Putamen (tissue), 1 donor: ENCODE data around the gene CAPS.
"Not testable (repeated sequence)": the region's sequence is repeated elsewhere in the genome, so short reads cannot be mapped to it uniquely, and the experiment has no call there.

Experiments
- DNase-seq: peaks from one replicate; pipeline ENCODE4 v3.0.0-alpha.2; 2016; ENCODE audit warnings: low spot score

Gene CAPS

DNA sequence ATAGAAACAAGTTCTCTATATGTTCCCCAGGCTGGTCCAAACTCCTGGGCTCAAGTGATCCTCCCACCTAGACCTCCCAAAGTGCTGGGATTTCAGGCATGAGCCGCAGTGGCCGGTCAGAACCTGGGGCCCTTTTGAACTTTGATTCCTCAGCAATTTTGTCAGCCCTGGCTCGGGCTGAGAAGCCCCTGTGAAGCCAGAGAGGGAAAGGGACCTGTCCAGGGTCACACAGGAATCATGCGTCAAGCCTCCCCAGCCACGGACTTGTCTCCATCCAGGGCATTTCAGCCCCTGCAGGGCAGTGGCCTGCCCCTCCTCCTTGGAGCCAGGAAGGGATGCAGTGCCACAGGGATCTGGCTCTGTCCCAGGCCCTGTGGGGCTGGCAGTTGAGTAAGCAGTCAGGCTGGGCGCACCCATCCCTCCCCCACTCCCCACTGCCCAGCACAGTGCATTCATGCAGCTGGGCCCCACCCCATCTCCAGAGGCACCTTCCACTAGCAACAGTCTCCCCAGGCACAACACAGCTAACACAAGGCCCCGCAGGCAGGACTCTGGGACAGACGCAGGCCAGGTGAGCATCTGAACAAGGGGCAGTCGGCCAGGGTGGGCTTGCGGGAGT lies at the start of gene CAPS:
Gene CAPS (plus strand): TSS at position 516 of the 619 bp plus-strand sequence. CDS start 153 bp downstream, outside the sequence.
- DNase-seq: no peak

- no peak for DNase-seq
Measured at GRCh38 chr19:5864725-5865486, 49.1 kb upstream of the CAPS start.

GRCh38 chr19:5865772-5866171 lies 48.3 kb upstream of the CAPS start:
- no peak for DNase-seq

GRCh38 chr19:5867201-5868136 lies 46.6 kb upstream of the CAPS start:
- no peak for DNase-seq

GRCh38 chr19:5870986-5871394 lies 43.1 kb upstream of the CAPS start:
- no peak for DNase-seq

GRCh38 chr19:5873617-5874199 lies 40.3 kb upstream of the CAPS start:
- no peak for DNase-seq

- DNase-seq: not testable (repeated sequence)
Measured at GRCh38 chr19:5874496-5874895, 39.6 kb upstream of the CAPS start.

DNA sequence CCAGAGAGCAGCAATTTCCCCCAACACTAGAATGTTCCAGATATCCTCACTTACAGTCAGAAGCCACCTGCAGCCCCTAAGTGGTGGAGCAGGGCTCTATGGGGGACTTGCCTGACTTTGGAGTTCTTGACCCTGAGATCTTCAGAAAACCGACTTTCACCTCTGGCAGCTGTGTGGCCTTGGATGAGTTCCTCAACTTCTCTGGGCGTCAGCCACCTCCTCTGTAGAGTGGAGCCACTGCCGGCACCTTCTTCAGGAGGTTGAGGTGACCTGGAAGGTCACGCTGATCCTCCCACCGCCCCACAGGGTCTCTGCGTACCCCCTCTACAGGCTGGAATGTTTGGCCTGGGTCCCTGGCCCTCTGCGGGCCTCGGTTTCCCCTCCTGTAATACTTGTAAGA lies 36.6 kb upstream of the CAPS start:
- DNase-seq: no peak

GRCh38 chr19:5877882-5878281 lies 36.2 kb upstream of the CAPS start:
- DNase-seq: no peak

DNA sequence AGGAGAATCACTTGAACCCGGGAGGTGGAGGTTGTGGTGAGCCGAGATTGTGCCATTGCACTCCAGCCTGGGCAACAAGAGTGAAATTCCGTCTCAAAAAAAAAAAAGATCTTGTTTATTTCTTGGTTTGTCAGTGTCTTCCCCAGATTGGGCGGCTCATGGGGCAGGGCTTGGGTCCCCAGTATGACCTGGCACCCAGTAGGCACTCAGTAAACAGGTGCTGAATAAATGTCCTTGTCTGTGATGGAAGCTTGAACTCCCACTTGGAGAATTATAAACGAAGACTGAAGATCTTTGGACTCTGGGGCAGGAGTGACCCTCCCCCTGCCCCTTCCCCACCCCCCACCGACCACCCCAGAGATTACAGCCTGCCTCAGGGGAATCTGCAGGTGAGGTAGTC lies 33.9 kb upstream of the CAPS start:
- no peak for DNase-seq

- DNase-seq: no peak
Measured at GRCh38 chr19:5880604-5881078, 33.4 kb upstream of the CAPS start.

GRCh38 chr19:5881543-5882299 lies 32.3 kb upstream of the CAPS start:
- DNase-seq: no peak

DNA sequence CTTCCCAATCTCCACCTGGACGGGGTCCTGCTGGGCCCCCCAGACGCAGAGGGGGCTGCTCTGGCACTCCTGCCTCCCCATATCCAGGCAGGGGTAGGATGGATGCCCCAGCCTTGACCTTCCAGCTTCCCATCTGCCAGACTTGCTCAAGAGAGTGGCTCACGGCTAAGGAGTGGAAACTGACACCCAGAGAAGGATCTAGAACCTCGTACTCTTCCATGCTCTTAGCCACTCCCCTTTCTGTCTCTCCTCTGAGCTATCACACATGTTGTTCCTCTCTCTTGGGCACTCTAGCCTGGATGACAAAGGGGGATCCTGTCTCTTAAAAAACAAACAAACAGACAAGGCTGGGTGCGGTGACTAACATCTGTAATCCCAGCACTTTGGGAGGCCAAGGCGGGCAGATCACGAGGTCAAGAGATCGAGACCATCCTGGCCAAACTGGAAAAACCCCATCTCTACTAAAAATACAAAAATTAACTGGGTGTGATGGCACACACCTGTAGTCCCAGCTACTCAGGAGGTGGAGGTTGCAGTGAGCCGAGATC lies 31.6 kb upstream of the CAPS start:
- DNase-seq: no peak

DNA sequence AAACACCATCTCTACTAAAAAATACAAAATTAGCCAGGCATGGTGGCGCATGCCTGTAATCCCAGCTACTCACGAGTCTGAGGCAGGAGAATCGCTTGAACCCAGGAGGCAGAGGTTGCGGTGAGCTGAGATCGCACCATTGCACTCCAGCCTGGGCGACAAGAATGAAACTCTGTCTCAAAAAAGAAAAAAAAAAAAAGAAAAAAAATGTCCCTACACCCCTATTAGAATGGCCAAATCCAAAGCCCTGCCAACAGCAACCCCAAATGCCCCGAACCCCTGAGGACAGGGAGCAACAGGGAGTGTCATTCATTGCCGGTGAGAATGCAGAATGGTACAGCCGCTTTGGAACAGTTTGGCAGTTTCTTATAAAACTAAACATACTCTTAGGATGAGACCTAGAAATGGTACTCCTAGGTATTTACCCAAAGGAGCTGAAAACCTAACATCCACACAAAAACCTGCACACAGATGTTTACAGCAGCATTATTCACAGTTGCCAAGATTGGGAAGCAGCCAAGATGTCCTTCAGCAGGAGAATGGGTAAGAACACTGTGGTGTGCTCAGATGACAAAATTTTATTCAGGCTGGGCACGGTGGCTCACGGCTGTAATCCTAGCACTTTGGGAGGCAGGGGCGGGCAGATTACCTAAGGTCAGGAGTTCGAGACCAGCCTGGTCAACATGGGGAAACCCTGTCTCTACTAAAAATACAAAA lies 30.7 kb upstream of the CAPS start:
- DNase-seq: not testable (repeated sequence)

DNA sequence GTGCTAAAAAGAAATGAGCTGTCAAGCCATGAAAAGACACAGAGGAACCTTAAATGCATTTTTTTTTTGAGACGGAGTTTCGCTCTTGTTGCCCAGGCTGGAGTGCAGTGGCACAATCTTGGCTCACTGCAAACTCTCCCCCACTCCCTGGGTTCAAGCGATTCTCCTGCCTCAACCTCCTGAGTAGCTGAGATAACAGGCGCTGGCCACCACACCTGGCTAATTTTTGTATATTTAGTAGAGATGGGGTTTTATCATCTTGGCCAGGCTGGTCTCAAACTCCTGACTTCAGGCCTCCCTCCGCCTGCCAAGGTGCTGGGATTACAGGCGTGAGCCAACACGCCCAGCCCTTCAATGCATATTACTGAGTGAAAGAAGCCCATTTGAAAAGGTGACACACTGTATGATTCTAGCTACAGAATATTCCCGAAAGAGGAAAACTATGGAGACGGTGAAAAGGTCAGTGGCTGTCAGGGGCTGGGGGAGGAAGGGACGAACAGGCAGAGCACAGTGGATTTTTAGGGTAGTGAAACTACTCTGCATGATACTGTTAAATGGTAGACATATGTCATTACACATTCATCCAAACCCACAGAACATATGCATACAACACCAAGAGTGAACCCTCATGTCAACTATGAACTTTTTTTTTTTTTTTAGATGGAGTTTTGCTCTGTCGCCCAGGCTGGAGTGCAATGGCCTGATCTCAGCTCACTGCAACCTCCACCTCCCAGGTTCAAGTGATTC lies 29.8 kb upstream of the CAPS start:
- DNase-seq: not testable (repeated sequence)

DNA sequence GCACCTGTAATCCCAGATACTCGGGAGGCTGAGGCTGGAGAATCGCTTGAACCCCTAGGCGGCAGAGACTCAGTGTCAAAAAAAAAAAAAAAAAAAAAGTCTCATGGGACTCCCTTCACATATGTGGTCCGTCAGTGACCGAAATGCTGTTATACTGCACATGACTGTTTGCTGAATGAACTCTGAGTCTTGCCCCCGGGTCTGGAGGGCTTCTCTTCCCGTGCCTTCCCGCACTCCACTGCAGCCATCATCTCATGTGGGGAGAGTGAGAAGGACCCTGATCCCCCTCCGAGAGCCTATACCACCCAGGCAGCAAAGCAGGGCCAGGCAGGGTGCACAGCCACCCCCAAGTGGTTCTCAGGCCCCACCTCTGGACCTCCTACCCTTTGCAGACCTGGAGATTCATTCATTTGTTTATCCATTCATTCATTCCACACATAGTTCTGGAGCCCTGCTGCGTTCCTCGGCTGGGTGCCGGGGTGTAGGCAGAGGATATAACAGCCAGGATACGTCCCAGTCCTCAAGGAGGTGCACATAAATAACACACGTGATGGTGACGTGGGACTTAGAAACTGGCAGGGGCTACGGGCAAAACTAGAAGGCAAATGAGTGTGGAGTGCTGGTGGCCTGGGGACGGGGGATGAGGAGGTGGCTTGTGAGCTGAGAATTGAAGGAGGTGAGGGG lies 24.6 kb upstream of the CAPS start:
- DNase-seq: no peak

GRCh38 chr19:5890099-5890498 lies 24.0 kb upstream of the CAPS start:
- DNase-seq: no peak

DNA sequence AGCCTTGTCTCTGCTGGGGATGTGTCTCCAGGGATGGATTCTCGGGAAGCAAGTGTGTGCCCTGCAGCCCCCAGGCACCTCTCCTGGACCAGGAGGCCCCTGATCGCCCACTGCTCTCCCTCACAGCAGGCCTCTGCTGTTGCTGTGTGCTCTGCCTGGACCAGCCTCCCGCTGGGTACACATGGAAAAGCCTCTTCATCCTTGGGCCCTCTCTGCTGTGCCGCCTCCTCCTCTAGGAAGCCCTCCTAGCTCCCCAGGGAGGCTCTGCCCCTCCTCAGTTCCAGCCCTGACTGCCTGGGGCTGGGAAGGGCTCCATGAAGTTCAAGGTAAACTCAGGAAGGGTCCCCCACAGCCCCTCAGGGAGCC lies 22.5 kb upstream of the CAPS start:
- no peak for DNase-seq
